Stimulated activated CD4-positive, alpha-beta T cell treated with anti-CD3 and anti-CD28 coated beads, TNF-alpha, amount 100 ng/mL, for 24 hours (primary cell): ENCODE measurements around the gene ARHGEF40.

ENCODE experiments used
- DNase-seq, 3 experiments: peaks; one replicate each; pipeline ENCODE4 v3.0.0-alpha.2; 2020; ENCODE audit warnings: low read depth in 3 of 3

ARHGEF40 gene

GRCh38 chr14:21121122-21121521 is 51.0 kb downstream of the ARHGEF40 start:
- DNase-seq, result no peak

- DNase-seq, result no peak
Measured at GRCh38 chr14:21123429-21123828, 53.3 kb downstream of the ARHGEF40 start.

GRCh38 chr14:21133901-21134300 is 63.8 kb downstream of the ARHGEF40 start:
- DNase-seq, result no peak

GRCh38 chr14:21136024-21136423 is 65.9 kb downstream of the ARHGEF40 start:
- DNase-seq, result no peak
